DND-41 (cell line): ENCODE results near the gene SKA1.

Experiments used
- CTCF ChIP-seq: IDR thresholded peaks from 2 replicates; pipeline ENCODE4 v1.5.1; 2012; ENCODE audit warnings: borderline replicate concordance, low read length, moderate library complexity, mild to moderate bottlenecking; ENCODE audit not compliant: poor library complexity, severe bottlenecking; ENCODE audit errors: extremely low read depth
- EZH2 ChIP-seq: IDR thresholded peaks from 3 replicates; pipeline ENCODE4 v1.6.1; 2012; ENCODE audit warnings: borderline replicate concordance, low read depth, mild to moderate bottlenecking, moderate library complexity, low read length, inconsistent platforms; ENCODE audit not compliant: severe bottlenecking

DNA sequence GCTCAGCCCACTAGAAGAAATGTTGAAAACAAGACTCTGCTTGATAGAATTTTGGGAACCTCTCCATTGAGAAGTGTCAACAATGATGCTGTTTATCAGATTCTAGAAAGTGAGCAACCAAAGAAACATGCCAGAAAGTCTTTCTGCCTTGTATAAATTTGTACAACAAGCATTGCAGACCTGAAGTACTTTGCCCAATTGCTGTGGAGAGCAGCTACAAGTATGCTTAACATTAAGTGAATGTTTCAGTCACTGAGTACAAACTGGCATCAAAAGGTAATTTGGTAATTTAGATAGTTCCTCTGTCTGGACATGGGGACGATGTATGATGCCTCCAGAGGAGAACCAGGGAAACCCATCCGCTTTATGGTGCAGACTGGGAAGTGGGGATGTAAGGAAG is 33.4 kb upstream of the SKA1 start:
- no peak for TF ChIP-seq EZH2
- TF ChIP-seq CTCF, result no peak
